ENCODE measurements around the gene PTPRF.

PTPRF gene

DNA sequence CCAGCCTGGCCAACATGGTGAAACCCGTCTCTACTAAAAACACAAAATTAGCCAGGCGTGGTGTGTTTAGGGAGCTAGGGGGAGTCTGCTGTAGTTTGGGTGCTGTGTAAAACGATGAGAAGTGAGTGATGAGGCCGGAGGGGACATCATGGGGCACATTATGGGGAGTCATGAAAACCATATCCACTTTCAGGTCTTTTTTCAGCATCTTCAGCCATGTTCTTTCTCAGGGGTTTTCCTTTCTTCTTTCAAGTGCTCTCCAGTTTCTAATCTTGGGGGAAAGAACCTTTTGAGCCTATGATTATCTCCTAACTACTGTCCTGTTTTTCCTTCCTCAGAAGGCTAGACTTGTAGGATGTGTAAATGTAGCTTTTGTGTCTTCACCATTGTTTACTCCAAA lies 133.7 kb downstream of the PTPRF start:
- TF ChIP-seq TAF1 (IDR thresholded peaks at IDR 0.05; ENCODE audit: borderline replicate concordance, insufficient read depth, low read length): no peak
- no peak for TF ChIP-seq SIN3A (IDR thresholded peaks at IDR 0.05; ENCODE audit: borderline replicate concordance, insufficient read depth, low read length)
- no peak for TF ChIP-seq POLR2AphosphoS5 (IDR thresholded peaks at IDR 0.05; ENCODE audit: low read depth, low read length)
- TF ChIP-seq FOXP2 (optimal IDR thresholded peaks at IDR 0.05; ENCODE audit: borderline replicate concordance, extremely low read depth, extremely low read length, insufficient read depth): no peak

DNA sequence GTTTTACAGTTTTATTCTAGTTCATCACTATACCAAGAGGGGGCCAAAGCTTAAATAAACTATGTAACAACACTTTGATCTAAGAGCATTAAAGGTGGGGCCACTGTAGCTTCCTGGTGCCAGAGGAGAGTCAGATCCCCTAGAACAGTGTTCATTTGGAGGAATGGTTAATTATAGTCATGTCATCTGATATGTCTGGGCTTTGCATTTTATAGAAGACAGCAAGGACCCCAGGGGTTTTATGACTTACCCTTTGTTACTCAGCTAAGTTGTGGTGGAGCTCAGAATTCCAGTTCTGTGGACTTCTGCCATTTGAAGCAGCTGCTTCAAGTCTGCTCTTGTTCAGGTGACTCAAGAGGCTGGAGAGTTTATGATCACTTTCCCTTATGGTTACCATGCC lies 135.9 kb downstream of the PTPRF start:
- no peak for TF ChIP-seq SIN3A (IDR thresholded peaks at IDR 0.05; ENCODE audit: borderline replicate concordance, insufficient read depth, low read length)
- no peak for TF ChIP-seq POLR2AphosphoS5 (IDR thresholded peaks at IDR 0.05; ENCODE audit: low read depth, low read length)
- TF ChIP-seq TAF1 (IDR thresholded peaks at IDR 0.05; ENCODE audit: borderline replicate concordance, insufficient read depth, low read length): no peak
- no peak for TF ChIP-seq FOXP2 (optimal IDR thresholded peaks at IDR 0.05; ENCODE audit: borderline replicate concordance, extremely low read depth, extremely low read length, insufficient read depth)
- TF ChIP-seq, protein P1, sequence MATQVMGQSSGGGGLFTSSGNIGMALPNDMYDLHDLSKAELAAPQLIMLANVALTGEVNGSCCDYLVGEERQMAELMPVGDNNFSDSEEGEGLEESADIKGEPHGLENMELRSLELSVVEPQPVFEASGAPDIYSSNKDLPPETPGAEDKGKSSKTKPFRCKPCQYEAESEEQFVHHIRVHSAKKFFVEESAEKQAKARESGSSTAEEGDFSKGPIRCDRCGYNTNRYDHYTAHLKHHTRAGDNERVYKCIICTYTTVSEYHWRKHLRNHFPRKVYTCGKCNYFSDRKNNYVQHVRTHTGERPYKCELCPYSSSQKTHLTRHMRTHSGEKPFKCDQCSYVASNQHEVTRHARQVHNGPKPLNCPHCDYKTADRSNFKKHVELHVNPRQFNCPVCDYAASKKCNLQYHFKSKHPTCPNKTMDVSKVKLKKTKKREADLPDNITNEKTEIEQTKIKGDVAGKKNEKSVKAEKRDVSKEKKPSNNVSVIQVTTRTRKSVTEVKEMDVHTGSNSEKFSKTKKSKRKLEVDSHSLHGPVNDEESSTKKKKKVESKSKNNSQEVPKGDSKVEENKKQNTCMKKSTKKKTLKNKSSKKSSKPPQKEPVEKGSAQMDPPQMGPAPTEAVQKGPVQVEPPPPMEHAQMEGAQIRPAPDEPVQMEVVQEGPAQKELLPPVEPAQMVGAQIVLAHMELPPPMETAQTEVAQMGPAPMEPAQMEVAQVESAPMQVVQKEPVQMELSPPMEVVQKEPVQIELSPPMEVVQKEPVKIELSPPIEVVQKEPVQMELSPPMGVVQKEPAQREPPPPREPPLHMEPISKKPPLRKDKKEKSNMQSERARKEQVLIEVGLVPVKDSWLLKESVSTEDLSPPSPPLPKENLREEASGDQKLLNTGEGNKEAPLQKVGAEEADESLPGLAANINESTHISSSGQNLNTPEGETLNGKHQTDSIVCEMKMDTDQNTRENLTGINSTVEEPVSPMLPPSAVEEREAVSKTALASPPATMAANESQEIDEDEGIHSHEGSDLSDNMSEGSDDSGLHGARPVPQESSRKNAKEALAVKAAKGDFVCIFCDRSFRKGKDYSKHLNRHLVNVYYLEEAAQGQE (IDR thresholded peaks at IDR 0.05; ENCODE audit: insufficient read depth in 1 of 2, low read depth in 2 of 2, low read length in 2 of 2): no peak

- TF ChIP-seq SIN3A (IDR thresholded peaks at IDR 0.05; ENCODE audit: borderline replicate concordance, insufficient read depth, low read length): no peak
- TF ChIP-seq POLR2AphosphoS5 (IDR thresholded peaks at IDR 0.05; ENCODE audit: low read depth, low read length): no peak
- no peak for TF ChIP-seq TAF1 (IDR thresholded peaks at IDR 0.05; ENCODE audit: borderline replicate concordance, insufficient read depth, low read length)
- no peak for TF ChIP-seq FOXP2 (optimal IDR thresholded peaks at IDR 0.05; ENCODE audit: borderline replicate concordance, extremely low read depth, extremely low read length, insufficient read depth)
- TF ChIP-seq, protein P1 (IDR thresholded peaks at IDR 0.05; ENCODE audit: insufficient read depth in 1 of 2, low read depth in 2 of 2, low read length in 2 of 2): no peak
Measured at GRCh38 chr1:43668956-43669355, 138.3 kb downstream of the PTPRF start.

DNA sequence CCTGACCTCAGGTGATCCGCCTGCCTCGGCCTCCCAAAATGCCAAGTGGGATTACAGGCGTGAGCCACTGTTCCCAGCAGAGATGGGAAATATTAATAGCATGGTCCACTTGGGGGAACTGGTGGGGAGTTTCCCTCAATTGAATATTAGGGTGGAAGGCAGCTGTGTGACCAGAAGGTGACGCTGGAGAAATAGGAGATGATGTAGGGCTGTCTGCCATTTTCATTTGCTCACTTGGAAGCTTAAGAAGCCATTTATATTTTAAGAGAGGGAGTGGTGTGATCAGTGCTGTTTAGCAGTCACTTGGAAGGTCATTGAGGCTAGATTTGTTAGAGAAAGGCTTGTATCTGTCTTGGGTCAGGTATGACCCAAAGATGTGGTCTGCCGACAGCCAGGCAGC lies 139.2 kb downstream of the PTPRF start:
- no peak for TF ChIP-seq TAF1 (IDR thresholded peaks at IDR 0.05; ENCODE audit: borderline replicate concordance, insufficient read depth, low read length)
- TF ChIP-seq POLR2AphosphoS5 (IDR thresholded peaks at IDR 0.05; ENCODE audit: low read depth, low read length): no peak
- TF ChIP-seq, protein P1 (IDR thresholded peaks at IDR 0.05; ENCODE audit: insufficient read depth in 1 of 2, low read depth in 2 of 2, low read length in 2 of 2): no peak

DNA sequence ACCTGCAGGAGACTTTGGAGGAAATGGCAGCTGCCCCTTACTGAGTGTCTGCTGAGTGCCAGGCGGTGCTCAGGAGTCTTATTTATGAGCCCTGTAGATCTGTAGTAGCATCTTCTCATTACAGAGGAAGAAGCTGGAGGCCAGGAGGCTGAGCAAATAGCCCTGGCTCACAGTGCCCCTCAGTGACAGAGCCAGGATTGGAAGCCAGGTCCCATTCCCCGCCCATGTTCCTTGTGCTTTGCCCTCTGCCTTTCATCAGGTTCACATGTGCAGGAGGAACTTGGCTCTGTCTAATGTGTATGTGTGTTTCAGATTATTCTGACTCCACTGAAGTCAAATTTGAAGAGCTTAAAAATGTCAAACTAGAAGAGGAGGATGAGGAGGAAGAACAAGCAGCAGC lies 140.5 kb downstream of the PTPRF start:
- no peak for TF ChIP-seq TAF1 (IDR thresholded peaks at IDR 0.05; ENCODE audit: borderline replicate concordance, insufficient read depth, low read length)
- TF ChIP-seq FOXP2 (optimal IDR thresholded peaks at IDR 0.05; ENCODE audit: borderline replicate concordance, extremely low read depth, extremely low read length, insufficient read depth): no peak
- TF ChIP-seq, protein P1 (IDR thresholded peaks at IDR 0.05; ENCODE audit: insufficient read depth in 1 of 2, low read depth in 2 of 2, low read length in 2 of 2): no peak
- no peak for TF ChIP-seq SIN3A (IDR thresholded peaks at IDR 0.05; ENCODE audit: borderline replicate concordance, insufficient read depth, low read length)
- no peak for TF ChIP-seq POLR2AphosphoS5 (IDR thresholded peaks at IDR 0.05; ENCODE audit: low read depth, low read length)

All from PFSK-1 (cell line).